ENCODE data around the gene ARHGAP1.

DNA sequence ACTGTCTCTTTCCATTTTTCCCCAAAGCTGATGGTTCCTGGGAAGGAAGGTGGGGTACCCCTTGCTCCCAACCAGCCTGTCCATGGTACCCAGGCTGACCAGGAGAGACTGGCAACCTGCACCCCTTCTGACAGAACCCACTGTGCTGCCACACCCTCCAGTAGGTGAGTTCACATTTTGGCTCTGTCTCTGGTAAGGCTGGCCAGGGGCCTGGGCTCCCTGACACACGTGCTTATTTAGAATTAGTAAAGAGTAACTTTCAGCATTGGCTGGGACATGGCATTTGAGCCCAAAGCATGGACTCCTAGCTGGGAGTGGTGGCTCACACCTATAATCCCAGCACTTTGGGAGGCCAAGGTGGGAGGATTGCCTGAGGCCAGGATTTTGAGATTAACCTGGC lies 35.1 kb downstream of the ARHGAP1 start:
- TF ChIP-seq FOXM1 (IDR thresholded peaks at IDR 0.05; ENCODE audit: borderline replicate concordance) (no peak), L3MBTL2 (conservative IDR thresholded peaks at IDR 0.05) (no peak), BHLHE40 (IDR thresholded peaks at IDR 0.05; ENCODE audit: borderline replicate concordance) (no peak), SUZ12 (IDR thresholded peaks at IDR 0.05) (no peak), ELF4 (IDR thresholded peaks at IDR 0.05) (no peak), ARNT (IDR thresholded peaks at IDR 0.05) (no peak), LEF1 (IDR thresholded peaks at IDR 0.05; ENCODE audit: borderline replicate concordance) (no peak), ZNF384 (IDR thresholded peaks at IDR 0.05) (no peak), TARDBP (IDR thresholded peaks at IDR 0.05) (no peak), SP1 (IDR thresholded peaks at IDR 0.05) (no peak)
- TF ChIP-seq, protein P1, sequence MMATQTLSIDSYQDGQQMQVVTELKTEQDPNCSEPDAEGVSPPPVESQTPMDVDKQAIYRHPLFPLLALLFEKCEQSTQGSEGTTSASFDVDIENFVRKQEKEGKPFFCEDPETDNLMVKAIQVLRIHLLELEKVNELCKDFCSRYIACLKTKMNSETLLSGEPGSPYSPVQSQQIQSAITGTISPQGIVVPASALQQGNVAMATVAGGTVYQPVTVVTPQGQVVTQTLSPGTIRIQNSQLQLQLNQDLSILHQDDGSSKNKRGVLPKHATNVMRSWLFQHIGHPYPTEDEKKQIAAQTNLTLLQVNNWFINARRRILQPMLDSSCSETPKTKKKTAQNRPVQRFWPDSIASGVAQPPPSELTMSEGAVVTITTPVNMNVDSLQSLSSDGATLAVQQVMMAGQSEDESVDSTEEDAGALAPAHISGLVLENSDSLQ (IDR thresholded peaks at IDR 0.05), result no peak
